ENCODE data around the gene LRP2.

Gene LRP2

GRCh38 chr2:169290433-169290832, 71.9 kb downstream of the LRP2 start:
- Mint-ChIP-seq H3K27ac (no peak overlapping the region), H3K9me3 (no peaks in the 10 kb centered on the region), H3K4me1 (no peaks in the 10 kb centered on the region), H3K4me3 (no peak overlapping the region), H3K36me3 (ENCODE audit: low read depth) (peaks cover 7% of the 10 kb centered on the region), H3K27me3 (ENCODE audit: low read depth) (peaks cover 2% of the 10 kb centered on the region)
- no peak for TF ChIP-seq CTCF (IDR thresholded peaks at IDR 0.05; ENCODE audit: unreplicated experiment in 3 of 3)

- H3K4me3 Mint-ChIP-seq, result no peak overlapping the region
- peaks cover 3% of the 10 kb centered on the region for H3K27me3 Mint-ChIP-seq (ENCODE audit: low read depth)
- no peaks in the 10 kb centered on the region for H3K4me1 Mint-ChIP-seq
- no peak overlapping the region for H3K27ac Mint-ChIP-seq
- H3K9me3 Mint-ChIP-seq, result no peaks in the 10 kb centered on the region
- peaks cover 3% of the 10 kb centered on the region for H3K36me3 Mint-ChIP-seq (ENCODE audit: low read depth)
- no peak for TF ChIP-seq CTCF (IDR thresholded peaks at IDR 0.05; ENCODE audit: unreplicated experiment in 3 of 3)
Measured at GRCh38 chr2:169287666-169288065, 74.7 kb downstream of the LRP2 start.

- Mint-ChIP-seq H3K4me1 (no peaks in the 10 kb centered on the region), H3K36me3 (ENCODE audit: low read depth) (peaks cover 3% of the 10 kb centered on the region), H3K27ac (no peak overlapping the region), H3K4me3 (no peak overlapping the region), H3K9me3 (no peaks in the 10 kb centered on the region), H3K27me3 (ENCODE audit: low read depth) (peaks cover 3% of the 10 kb centered on the region)
- no peak for TF ChIP-seq CTCF (IDR thresholded peaks at IDR 0.05; ENCODE audit: unreplicated experiment in 3 of 3)
Measured at GRCh38 chr2:169286624-169287231, 75.6 kb downstream of the LRP2 start.

GRCh38 chr2:169285531-169286235, 76.7 kb downstream of the LRP2 start:
- H3K27me3 Mint-ChIP-seq (ENCODE audit: low read depth), result peaks cover 3% of the 10 kb centered on the region
- no peaks in the 10 kb centered on the region for H3K9me3 Mint-ChIP-seq
- no peak for TF ChIP-seq CTCF (IDR thresholded peaks at IDR 0.05; ENCODE audit: unreplicated experiment in 3 of 3)
- no peaks in the 10 kb centered on the region for H3K4me1 Mint-ChIP-seq
- no peak overlapping the region for H3K4me3 Mint-ChIP-seq
- H3K36me3 Mint-ChIP-seq (ENCODE audit: low read depth), result peaks cover 3% of the 10 kb centered on the region
- H3K27ac Mint-ChIP-seq, result peak overlapping the region in 1 of 3 experiments; percentile 5

GRCh38 chr2:169280502-169280901, 81.8 kb downstream of the LRP2 start:
- H3K9me3 Mint-ChIP-seq, result no peaks in the 10 kb centered on the region
- H3K27ac Mint-ChIP-seq, result no peak overlapping the region
- no peak for TF ChIP-seq CTCF (IDR thresholded peaks at IDR 0.05; ENCODE audit: unreplicated experiment in 3 of 3)
- H3K4me3 Mint-ChIP-seq, result no peak overlapping the region
- H3K36me3 Mint-ChIP-seq (ENCODE audit: low read depth), result no peaks in the 10 kb centered on the region
- H3K27me3 Mint-ChIP-seq (ENCODE audit: low read depth), result peaks cover 2% of the 10 kb centered on the region
- H3K4me1 Mint-ChIP-seq, result no peaks in the 10 kb centered on the region

Data from nephron (organoid).